Caki2 (cell line): ENCODE results near the gene CELF6. TPM values are rescaled to one million over a fixed set of nuclear protein-coding genes. Genes with fewer than 3 reads are reported as not detected.
"Not testable (repeated sequence)": the region's sequence is repeated elsewhere in the genome, so short reads cannot be mapped to it uniquely, and the experiment has no call there.

Experiments
- DNase-seq: peaks from one replicate; pipeline ENCODE4 v3.0.0-alpha.2; 2015; ENCODE audit warnings: low read depth
- in situ Hi-C: cut with HindIII; loops from 2 replicates; pipeline ENCODE4 v1.10.0; 2016; ENCODE audit warnings: low sequenced_read_pairs, low pct_unique_long_range_greater_than_20kb, mixed read lengths
- total RNA-seq: library from RNA; depleted of rRNA; stranded (reverse); fragments of >200 nt; shearing (Covaris generic); gene quantifications from 2 replicates; pipeline ENCODE4 v1.2.3, GENCODE V29; 2014; ENCODE audit warnings: low replicate concordance

CELF6 gene
- total RNA-seq, 1 experiment from 2014 or later, result 1.7 TPM

GRCh38 chr15:72280751-72281150, 39.2 kb downstream of the CELF6 start:
- in situ Hi-C loops, result no loop called here
- DNase-seq, result no peak

GRCh38 chr15:72278737-72279136, 41.2 kb downstream of the CELF6 start:
- in situ Hi-C loops, result no loop called here
- no peak for DNase-seq

GRCh38 chr15:72276326-72276700, 43.6 kb downstream of the CELF6 start:
- DNase-seq, result no peak
- in situ Hi-C loops, result no loop called here

GRCh38 chr15:72275635-72276325, 44.2 kb downstream of the CELF6 start:
- DNase-seq, in situ Hi-C loops: not testable (repeated sequence)

GRCh38 chr15:72272997-72273352, 47.0 kb downstream of the CELF6 start:
- no peak for DNase-seq
- in situ Hi-C loops, result no loop called here

GRCh38 chr15:72272213-72272996, 47.6 kb downstream of the CELF6 start, which contains the start of gene PARP6:
Gene PARP6, minus strand, starts transcription at chr15:72272554. Its CDS starts 5,077 bp downstream, at chr15:72267477.
- in situ Hi-C loops, result no loop called here
- DNase-seq, result peak; percentile 98

- in situ Hi-C loops, result no loop called here
- no peak for DNase-seq
These were observed 48.1 kb downstream of the CELF6 start for GRCh38 chr15:72271895-72272212.

- no peak for DNase-seq
- in situ Hi-C loops, result no loop called here
These were observed 48.7 kb downstream of the CELF6 start for GRCh38 chr15:72271221-72271620.

- no peak for DNase-seq
- in situ Hi-C loops, result no loop called here
These were observed 50.2 kb downstream of the CELF6 start for GRCh38 chr15:72269739-72270138.

GRCh38 chr15:72265031-72265430, 54.9 kb downstream of the CELF6 start:
- no peak for DNase-seq
- in situ Hi-C loops, result no loop called here

- no peak for DNase-seq
- in situ Hi-C loops, result no loop called here
These were observed 67.2 kb downstream of the CELF6 start for GRCh38 chr15:72252663-72253299.

GRCh38 chr15:72249142-72249810, 70.7 kb downstream of the CELF6 start:
- in situ Hi-C loops, result no loop called here

GRCh38 chr15:72248514-72248913, 71.4 kb downstream of the CELF6 start:
- in situ Hi-C loops, result no loop called here
- no peak for DNase-seq

More at GRCh38 chr15:72249142-72249810, 70.7 kb downstream of the CELF6 start:
- no peak for DNase-seq

- in situ Hi-C loops, result no loop called here
- no peak for DNase-seq
These were observed 77.1 kb downstream of the CELF6 start for GRCh38 chr15:72242775-72243370.

GRCh38 chr15:72239652-72240051, 80.3 kb downstream of the CELF6 start:
- no peak for DNase-seq
- in situ Hi-C loops, result no loop called here

GRCh38 chr15:72238586-72238985, 81.4 kb downstream of the CELF6 start:
- in situ Hi-C loops, result no loop called here
- DNase-seq, result no peak

GRCh38 chr15:72237853-72238224, 82.1 kb downstream of the CELF6 start:
- in situ Hi-C loops, result no loop called here
- no peak for DNase-seq

- in situ Hi-C loops, result no loop called here
These were observed 82.7 kb downstream of the CELF6 start for GRCh38 chr15:72237029-72237852.

More at GRCh38 chr15:72237029-72237852, 82.7 kb downstream of the CELF6 start:
- peak; percentile 96 for DNase-seq
